SK-N-SH treated with all-trans-retinoic acid at 6 μM for 48 hours (cell line): ENCODE measurements around the gene DOCK1.

Source experiments
- ATAC-seq: fragments of 200-7000 bp; cut with Tn5 transposase; 3 replicates; pipeline ENCODE4 v1.9.1; 2020; ENCODE audit warnings: mild to moderate bottlenecking, moderate library complexity
- ARNTL ChIP-seq: fragments of 450-650 bp; formaldehyde crosslinking; IDR thresholded peaks from 2 replicates; pipeline ENCODE4 v1.5.0; 2020; ENCODE audit warnings: low read depth, mild to moderate bottlenecking, moderate library complexity, borderline replicate concordance
- BACH2 ChIP-seq: fragments of 250-450 bp; sonication (Bioruptor Pico); IDR thresholded peaks from 2 replicates; pipeline ENCODE4 v1.9.0; 2021; ENCODE audit warnings: mild to moderate bottlenecking, borderline replicate concordance
- ESRRG ChIP-seq: fragments of 250-450 bp; sonication (Bioruptor Pico); IDR thresholded peaks from 2 replicates; pipeline ENCODE4 v1.6.1; 2021; ENCODE audit warnings: mild to moderate bottlenecking
- GLIS3 ChIP-seq: fragments of 250-450 bp; sonication (Bioruptor Pico); IDR thresholded peaks from 2 replicates; pipeline ENCODE4 v1.5.0; 2020; ENCODE audit warnings: mild to moderate bottlenecking, moderate library complexity
- ISL1 ChIP-seq: fragments of 250-450 bp; sonication (Bioruptor Pico); IDR thresholded peaks from 2 replicates; pipeline ENCODE4 v2.1.2; 2022; ENCODE audit warnings: mild to moderate bottlenecking, moderate library complexity
- OSR1 ChIP-seq: fragments of 250-450 bp; sonication (Bioruptor Pico); IDR thresholded peaks from 2 replicates; pipeline ENCODE4 v1.8.0; 2022; ENCODE audit warnings: moderate library complexity, mild to moderate bottlenecking, inconsistent platforms
- PPARA ChIP-seq: fragments of 250-450 bp; sonication (Bioruptor Pico); IDR thresholded peaks from 2 replicates; pipeline ENCODE4 v1.5.0; 2020; ENCODE audit warnings: mild to moderate bottlenecking, borderline replicate concordance
- RARB ChIP-seq: fragments of 250-450 bp; sonication (Bioruptor Pico); IDR thresholded peaks from 2 replicates; pipeline ENCODE4 v1.8.0; 2021; ENCODE audit warnings: mild to moderate bottlenecking, moderate library complexity
- SNAI2 ChIP-seq: fragments of 250-450 bp; sonication (Bioruptor Pico); IDR thresholded peaks from 2 replicates; pipeline ENCODE4 v1.5.0; 2020; ENCODE audit warnings: mild to moderate bottlenecking, moderate library complexity
- TCF4 ChIP-seq: fragments of 250-450 bp; sonication (Bioruptor Pico); IDR thresholded peaks from 2 replicates; pipeline ENCODE4 v1.8.0; 2021; ENCODE audit warnings: mild to moderate bottlenecking, moderate library complexity, borderline replicate concordance
- TOX ChIP-seq: fragments of 250-450 bp; sonication (Bioruptor Pico); IDR thresholded peaks from 2 replicates; pipeline ENCODE4 v1.8.0; 2021; ENCODE audit warnings: mild to moderate bottlenecking, moderate library complexity, borderline replicate concordance
- ZC3H10 ChIP-seq: fragments of 250-450 bp; sonication (Bioruptor Pico); IDR thresholded peaks from 2 replicates; pipeline ENCODE4 v1.5.1; 2021; ENCODE audit warnings: mild to moderate bottlenecking, moderate library complexity
- ZFP3 ChIP-seq: fragments of 250-450 bp; sonication (Bioruptor Pico); IDR thresholded peaks from 2 replicates; pipeline ENCODE4 v1.5.0; 2020; ENCODE audit warnings: mild to moderate bottlenecking, moderate library complexity
- ZFP30 ChIP-seq: fragments of 450-650 bp; formaldehyde crosslinking; IDR thresholded peaks from 2 replicates; pipeline ENCODE4 v1.5.0; 2022; ENCODE audit warnings: mild to moderate bottlenecking, moderate library complexity
- ZNF565 ChIP-seq: fragments of 450-650 bp; formaldehyde crosslinking; conservative IDR thresholded peaks from 2 replicates; pipeline ENCODE4 v1.5.0; 2020; ENCODE audit warnings: low read depth, mild to moderate bottlenecking, moderate library complexity
- ZNF8 ChIP-seq: fragments of 450-650 bp; formaldehyde crosslinking; IDR thresholded peaks from 2 replicates; pipeline ENCODE4 v1.5.0; 2020; ENCODE audit warnings: mild to moderate bottlenecking, moderate library complexity
- TF ChIP-seq, protein P1 (sequence below): fragments of 250-450 bp; sonication (Bioruptor Pico); IDR thresholded peaks from 2 replicates; pipeline ENCODE4 v1.8.0; 2020; ENCODE audit warnings: mild to moderate bottlenecking, moderate library complexity, borderline replicate concordance
- TF ChIP-seq, protein P2 (sequence below): fragments of 250-450 bp; sonication (Bioruptor Pico); IDR thresholded peaks from 2 replicates; pipeline ENCODE4 v1.5.1; 2021; ENCODE audit warnings: mild to moderate bottlenecking, moderate library complexity
- TF ChIP-seq, protein P3 (sequence below): fragments of 250-450 bp; sonication (Bioruptor Pico); IDR thresholded peaks from 2 replicates; pipeline ENCODE4 v1.5.1; 2020; ENCODE audit warnings: low read depth, mild to moderate bottlenecking, moderate library complexity
- TF ChIP-seq, protein P4 (sequence below): fragments of 250-450 bp; sonication (Bioruptor Pico); IDR thresholded peaks from 2 replicates; pipeline ENCODE4 v1.5.0; 2020; ENCODE audit warnings: mild to moderate bottlenecking, moderate library complexity

The DOCK1 gene

DNA sequence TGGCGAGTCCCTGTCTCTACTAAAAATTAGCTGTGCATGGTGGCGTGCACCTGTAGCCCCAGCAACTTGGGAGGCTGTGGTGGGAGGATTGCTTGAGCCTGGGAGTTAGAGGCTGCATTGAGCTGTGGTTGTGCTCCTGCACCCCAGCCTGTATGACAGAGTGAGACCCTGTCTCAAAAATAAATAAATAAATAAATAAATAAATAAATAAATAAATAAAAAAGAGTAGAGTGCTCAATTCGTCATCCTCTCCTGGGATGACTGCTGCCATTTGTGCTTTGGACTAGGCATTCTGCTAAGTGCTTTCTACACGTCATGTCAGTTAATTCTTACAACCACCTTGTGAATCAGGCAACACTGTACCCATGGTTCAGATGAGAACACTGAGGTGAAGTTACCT, 130.6 kb downstream of the DOCK1 start (continued):
- TF ChIP-seq, protein P1, sequence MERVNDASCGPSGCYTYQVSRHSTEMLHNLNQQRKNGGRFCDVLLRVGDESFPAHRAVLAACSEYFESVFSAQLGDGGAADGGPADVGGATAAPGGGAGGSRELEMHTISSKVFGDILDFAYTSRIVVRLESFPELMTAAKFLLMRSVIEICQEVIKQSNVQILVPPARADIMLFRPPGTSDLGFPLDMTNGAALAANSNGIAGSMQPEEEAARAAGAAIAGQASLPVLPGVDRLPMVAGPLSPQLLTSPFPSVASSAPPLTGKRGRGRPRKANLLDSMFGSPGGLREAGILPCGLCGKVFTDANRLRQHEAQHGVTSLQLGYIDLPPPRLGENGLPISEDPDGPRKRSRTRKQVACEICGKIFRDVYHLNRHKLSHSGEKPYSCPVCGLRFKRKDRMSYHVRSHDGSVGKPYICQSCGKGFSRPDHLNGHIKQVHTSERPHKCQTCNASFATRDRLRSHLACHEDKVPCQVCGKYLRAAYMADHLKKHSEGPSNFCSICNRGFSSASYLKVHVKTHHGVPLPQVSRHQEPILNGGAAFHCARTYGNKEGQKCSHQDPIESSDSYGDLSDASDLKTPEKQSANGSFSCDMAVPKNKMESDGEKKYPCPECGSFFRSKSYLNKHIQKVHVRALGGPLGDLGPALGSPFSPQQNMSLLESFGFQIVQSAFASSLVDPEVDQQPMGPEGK (CRISPR knock-in tag) = no peak
- TF ChIP-seq PPARA (CRISPR knock-in tag) (no peak), TCF4 (no peak), ARNTL (CRISPR knock-in tag) (no peak), BACH2 (CRISPR knock-in tag) (no peak), ESRRG (CRISPR knock-in tag) (no peak), ZNF8 (CRISPR knock-in tag) (no peak)
- TF ChIP-seq, protein P2, sequence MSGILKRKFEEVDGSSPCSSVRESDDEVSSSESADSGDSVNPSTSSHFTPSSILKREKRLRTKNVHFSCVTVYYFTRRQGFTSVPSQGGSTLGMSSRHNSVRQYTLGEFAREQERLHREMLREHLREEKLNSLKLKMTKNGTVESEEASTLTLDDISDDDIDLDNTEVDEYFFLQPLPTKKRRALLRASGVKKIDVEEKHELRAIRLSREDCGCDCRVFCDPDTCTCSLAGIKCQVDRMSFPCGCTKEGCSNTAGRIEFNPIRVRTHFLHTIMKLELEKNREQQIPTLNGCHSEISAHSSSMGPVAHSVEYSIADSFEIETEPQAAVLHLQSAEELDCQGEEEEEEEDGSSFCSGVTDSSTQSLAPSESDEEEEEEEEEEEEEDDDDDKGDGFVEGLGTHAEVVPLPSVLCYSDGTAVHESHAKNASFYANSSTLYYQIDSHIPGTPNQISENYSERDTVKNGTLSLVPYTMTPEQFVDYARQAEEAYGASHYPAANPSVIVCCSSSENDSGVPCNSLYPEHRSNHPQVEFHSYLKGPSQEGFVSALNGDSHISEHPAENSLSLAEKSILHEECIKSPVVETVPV (CRISPR knock-in tag) = no peak

DNA sequence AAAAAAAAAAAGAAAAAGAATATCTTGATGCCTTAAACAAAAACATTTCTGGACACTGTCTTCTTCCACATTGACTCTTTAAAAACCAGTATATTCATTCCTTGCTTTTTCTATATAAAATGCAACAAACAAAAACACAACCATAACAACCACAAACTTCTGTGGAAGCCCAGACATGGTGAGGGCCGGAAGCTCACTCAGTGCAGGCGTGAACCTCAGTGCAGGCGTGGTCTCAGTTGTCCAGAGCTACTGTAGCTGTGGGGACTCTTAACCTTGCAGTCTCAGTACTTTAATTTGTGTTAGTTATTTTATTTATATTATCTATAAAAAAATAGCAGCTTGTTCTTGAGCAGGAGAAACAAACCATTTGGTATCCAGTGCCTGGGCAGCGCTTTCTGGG, 131.8 kb downstream of the DOCK1 start:
- no peak for ATAC-seq
- TF ChIP-seq ISL1 (CRISPR knock-in tag) = no peak
- TF ChIP-seq OSR1 = no peak
- TF ChIP-seq, protein P3, sequence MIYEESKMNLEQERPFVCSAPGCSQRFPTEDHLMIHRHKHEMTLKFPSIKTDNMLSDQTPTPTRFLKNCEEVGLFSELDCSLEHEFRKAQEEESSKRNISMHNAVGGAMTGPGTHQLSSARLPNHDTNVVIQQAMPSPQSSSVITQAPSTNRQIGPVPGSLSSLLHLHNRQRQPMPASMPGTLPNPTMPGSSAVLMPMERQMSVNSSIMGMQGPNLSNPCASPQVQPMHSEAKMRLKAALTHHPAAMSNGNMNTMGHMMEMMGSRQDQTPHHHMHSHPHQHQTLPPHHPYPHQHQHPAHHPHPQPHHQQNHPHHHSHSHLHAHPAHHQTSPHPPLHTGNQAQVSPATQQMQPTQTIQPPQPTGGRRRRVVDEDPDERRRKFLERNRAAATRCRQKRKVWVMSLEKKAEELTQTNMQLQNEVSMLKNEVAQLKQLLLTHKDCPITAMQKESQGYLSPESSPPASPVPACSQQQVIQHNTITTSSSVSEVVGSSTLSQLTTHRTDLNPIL (CRISPR knock-in tag) = no peak
- TF ChIP-seq GLIS3 (CRISPR knock-in tag) = no peak
- TF ChIP-seq, protein P1 (CRISPR knock-in tag) = no peak
- TF ChIP-seq RARB = no peak
- TF ChIP-seq BACH2 (CRISPR knock-in tag) = no peak
- TF ChIP-seq ZFP3 (CRISPR knock-in tag) = no peak
- TF ChIP-seq ZNF8 (CRISPR knock-in tag) = no peak
- TF ChIP-seq, protein P4, sequence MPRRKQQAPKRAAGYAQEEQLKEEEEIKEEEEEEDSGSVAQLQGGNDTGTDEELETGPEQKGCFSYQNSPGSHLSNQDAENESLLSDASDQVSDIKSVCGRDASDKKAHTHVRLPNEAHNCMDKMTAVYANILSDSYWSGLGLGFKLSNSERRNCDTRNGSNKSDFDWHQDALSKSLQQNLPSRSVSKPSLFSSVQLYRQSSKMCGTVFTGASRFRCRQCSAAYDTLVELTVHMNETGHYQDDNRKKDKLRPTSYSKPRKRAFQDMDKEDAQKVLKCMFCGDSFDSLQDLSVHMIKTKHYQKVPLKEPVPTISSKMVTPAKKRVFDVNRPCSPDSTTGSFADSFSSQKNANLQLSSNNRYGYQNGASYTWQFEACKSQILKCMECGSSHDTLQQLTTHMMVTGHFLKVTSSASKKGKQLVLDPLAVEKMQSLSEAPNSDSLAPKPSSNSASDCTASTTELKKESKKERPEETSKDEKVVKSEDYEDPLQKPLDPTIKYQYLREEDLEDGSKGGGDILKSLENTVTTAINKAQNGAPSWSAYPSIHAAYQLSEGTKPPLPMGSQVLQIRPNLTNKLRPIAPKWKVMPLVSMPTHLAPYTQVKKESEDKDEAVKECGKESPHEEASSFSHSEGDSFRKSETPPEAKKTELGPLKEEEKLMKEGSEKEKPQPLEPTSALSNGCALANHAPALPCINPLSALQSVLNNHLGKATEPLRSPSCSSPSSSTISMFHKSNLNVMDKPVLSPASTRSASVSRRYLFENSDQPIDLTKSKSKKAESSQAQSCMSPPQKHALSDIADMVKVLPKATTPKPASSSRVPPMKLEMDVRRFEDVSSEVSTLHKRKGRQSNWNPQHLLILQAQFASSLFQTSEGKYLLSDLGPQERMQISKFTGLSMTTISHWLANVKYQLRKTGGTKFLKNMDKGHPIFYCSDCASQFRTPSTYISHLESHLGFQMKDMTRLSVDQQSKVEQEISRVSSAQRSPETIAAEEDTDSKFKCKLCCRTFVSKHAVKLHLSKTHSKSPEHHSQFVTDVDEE (CRISPR knock-in tag) = no peak
- no peak for TF ChIP-seq TOX
- TF ChIP-seq SNAI2 = no peak
- TF ChIP-seq, protein P2 (CRISPR knock-in tag) = no peak
- no peak for TF ChIP-seq ZFP30 (CRISPR knock-in tag)
- TF ChIP-seq ZC3H10 (CRISPR knock-in tag) = no peak
- TF ChIP-seq ARNTL (CRISPR knock-in tag) = no peak
- no peak for TF ChIP-seq ZNF565 (CRISPR knock-in tag)

DNA sequence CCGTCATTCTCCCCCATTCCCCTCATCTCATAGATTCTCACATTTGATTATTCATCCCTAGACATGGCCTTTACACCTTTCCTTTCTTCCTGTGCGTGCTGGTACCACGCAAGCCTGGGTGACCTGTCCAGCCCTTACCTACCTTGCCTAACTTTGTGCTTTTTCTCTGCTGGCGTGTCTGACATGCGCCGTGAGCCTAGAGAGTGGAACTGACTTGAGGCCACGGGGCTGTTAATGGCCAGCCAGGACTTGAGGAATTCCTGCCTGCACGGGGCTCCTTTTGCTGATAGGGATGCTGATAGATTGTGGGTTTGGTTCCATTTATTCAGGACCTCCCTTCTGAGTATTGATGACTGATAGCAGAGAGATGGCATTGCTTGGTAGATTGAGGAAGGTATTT, 134.2 kb downstream of the DOCK1 start:
- TF ChIP-seq ZC3H10 (CRISPR knock-in tag) (no peak), ZFP3 (CRISPR knock-in tag) (no peak)
- no peak for ATAC-seq
